HG02763 (cell line): ENCODE measurements around the gene MYO1D.
"Not testable (repeated sequence)": the region's sequence is repeated elsewhere in the genome, so short reads cannot be mapped to it uniquely, and the experiment has no call there.

Experiments
- ATAC-seq: cut with Tn5 transposase; IDR thresholded peaks from one replicate; pipeline ENCODE4 v1.9.1; 2021; ENCODE audit warnings: mild to moderate bottlenecking, moderate library complexity; ENCODE audit not compliant: unreplicated experiment

The MYO1D gene

DNA sequence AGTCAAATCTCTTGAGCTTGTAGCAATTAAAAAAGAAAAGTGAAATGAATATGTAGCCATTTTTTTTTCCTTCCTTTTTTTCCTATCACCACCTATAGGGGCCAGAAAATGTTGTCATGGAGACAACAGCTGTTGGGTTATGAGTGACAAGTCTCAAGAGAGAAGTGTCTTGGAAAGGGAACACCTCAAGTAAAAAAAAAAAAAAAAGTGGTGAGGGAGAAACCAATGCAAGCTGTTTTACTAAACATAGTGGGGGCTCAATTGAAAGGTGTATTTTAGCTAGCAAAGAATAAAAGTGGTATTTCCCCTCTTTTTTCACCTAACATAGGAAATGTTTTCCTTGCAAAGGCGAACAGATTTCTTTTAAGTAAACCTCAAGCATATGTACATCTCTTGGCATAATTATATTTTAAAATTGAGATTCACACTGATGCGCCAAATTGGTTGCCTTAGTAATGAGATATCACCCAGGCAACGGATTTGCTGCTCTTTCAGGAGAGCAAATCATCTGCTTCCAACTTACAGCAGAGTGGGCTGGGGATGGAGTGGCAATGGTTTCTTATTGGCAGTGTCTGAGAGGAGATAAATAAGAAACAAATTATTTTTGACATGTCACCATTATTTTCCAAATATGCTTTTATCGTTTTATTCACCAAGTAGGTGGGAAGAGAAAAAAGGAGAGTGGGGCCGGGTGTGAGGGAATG lies 183.6 kb downstream of the MYO1D start:
- ATAC-seq: no peak

- no peak for ATAC-seq
Measured at GRCh38 chr17:32692179-32692578, 184.7 kb downstream of the MYO1D start.

DNA sequence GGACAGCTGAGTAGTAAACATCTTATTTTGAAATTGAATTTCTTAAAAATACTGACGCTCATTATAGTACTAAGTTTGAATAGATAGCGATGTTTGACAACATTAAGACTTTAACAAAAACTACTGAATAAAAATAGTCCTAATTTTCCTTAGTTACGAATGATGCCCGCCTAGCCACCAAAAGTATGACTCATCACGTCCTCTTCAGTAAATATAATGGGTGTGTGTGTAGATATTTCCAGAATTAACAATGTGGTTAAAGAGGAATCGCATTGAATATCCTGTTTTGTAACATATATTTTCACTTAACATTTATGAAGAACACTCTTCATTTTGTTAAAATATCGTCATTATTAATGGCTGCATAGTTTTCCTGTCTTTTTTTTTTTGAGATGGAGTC lies 187.6 kb downstream of the MYO1D start:
- ATAC-seq: no peak

DNA sequence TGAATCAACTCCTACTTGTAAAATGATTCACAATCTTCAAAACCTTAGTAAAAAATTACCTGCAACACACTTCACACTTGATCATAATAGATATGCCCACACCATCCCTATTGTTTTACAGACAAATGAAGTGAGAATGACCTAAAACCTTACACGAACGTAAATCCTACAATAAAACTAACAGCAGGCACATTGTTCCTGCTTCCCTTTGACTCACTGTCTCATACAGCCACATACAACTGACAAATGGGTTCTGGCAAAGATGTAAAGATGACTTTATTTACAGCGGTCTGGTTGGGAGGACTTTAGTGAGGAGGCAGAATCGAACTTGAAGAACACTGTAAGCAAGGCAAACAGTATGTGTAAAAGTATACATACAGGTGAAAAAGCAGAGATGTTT lies 188.7 kb downstream of the MYO1D start:
- no peak for ATAC-seq

DNA sequence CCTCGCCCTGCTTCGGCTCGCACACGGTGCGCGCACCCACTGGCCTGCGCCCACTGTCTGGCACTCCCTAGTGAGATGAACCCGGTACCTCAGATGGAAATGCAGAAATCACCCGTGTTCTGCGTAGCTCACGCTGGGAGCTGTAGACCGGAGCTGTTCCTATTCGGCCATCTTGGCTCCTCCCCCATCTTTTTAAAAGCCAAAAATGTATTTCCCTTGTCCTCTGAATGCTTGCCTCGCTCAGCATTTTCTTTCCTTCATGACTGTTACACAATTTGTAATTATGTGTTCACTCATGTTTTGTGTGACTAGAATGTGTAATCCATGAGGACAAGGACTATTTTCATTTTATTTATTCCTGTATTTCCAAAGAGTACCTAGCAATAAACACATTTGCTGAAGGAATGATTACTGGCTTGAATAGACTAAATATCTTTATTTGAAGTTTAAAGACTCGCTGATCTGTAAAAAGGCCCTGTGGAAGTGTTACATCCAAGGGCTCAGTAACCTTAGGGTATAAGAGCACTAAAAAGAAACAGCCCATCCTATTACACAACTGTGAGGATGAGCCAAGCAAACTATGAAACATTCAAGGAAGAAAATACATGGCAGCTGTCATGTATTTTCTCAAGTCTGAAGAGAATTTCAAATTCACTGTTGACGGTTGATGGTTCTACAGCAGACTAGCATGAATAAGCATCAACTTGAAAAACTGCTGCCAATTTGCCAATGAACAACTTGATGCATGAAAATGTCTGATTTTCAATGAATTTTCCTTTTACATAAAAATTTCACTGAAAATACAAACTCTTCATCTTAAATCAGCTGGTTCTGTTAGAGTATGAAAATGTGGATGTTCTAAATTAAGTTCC lies 192.6 kb downstream of the MYO1D start:
- no peak for ATAC-seq

GRCh38 chr17:32673964-32674363 lies 203.0 kb downstream of the MYO1D start:
- ATAC-seq: no peak

- ATAC-seq: no peak
Measured at GRCh38 chr17:32672711-32673110, 204.2 kb downstream of the MYO1D start.

GRCh38 chr17:32671896-32672295 lies 205.0 kb downstream of the MYO1D start:
- ATAC-seq: no peak

GRCh38 chr17:32664936-32665583 lies 211.9 kb downstream of the MYO1D start:
- ATAC-seq: no peak

DNA sequence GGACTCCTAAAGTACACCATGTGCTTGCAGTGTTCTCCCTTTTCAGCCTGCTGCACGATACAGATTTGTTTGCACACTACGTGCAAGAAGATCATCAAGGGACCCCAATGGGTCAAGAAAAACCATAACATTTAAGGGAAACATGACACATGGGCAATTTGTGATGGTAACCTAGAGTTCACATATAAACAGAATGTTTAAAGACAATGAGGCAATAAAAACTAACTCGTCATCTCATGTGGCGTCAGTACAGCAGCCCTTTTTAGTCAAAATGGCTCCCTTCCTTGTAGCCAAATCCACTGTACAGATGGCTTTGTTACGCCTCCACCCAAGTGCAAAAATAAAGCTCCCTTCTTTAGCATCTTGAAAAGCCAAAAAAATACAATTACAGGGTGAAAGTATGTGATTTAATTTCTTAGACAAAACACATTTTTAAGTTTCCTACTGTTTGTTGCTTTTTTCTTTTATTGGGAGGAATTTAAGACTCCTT lies 216.4 kb downstream of the MYO1D start:
- ATAC-seq: no peak

GRCh38 chr17:32659419-32659842 lies 217.5 kb downstream of the MYO1D start:
- ATAC-seq: no peak

DNA sequence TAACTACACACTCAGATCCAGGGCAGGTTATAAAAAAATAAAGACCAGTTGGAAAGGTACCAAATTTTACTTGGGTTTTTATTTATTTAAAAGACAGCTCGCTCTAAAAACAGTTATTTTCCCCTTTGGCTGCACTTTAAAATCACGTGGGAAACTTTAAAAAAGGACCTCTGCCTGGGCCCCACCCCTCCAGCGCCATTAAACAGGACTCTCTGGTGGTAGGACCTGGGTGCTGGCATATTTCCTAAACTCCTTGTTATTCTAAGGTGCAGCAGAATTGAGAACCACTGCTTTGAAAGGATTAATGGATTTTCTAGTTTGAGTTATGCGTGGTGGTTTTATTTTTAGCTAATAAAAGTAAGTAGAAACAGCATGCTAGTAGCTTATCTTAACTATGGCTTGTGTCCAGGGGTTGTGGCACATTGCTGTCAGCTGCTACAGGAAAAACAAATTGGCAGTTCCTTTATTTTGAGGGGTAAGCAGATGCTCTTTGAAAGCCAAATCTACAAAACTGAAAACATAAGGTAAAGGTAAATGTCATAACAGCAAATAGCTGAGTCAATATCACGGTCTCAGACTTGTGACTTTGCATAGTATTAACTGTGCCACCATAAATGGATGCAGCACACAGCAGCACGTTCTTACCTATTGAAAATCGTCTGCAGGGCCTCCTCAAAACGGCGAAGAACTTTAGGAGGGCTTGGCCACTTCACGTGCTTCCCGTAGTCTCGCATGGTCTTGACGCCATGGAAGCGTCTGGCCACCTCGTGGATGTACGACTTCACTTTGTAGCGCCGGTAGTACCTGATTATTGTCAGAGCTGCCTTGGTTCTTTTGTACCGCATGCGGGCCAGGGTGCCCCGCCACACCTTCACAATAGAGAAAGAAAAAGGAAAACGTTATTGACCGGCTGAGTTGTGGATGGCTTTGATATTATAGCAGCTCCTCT lies 218.2 kb downstream of the MYO1D start:
- no peak for ATAC-seq

DNA sequence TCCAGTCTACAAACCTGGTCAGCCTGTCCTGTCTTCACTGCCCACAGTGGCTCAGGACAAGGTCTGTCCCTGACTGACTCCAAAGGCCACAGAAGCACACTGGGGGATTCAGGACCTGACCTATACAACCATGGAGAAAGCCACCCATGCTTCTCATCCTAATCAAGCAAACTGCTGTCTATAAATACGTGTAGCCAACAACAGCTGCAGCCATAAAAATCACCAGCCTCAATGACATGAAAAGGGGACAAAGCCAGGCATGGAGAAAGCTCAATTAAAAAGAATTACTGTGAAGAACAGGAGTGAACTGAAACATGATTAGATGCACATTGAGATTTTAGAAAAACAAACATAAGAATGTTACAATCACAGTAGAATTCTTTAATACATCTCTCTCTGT lies 220.0 kb downstream of the MYO1D start:
- no peak for ATAC-seq

GRCh38 chr17:32654324-32654723 lies 222.6 kb downstream of the MYO1D start:
- ATAC-seq: no peak

- no peak for ATAC-seq
Measured at GRCh38 chr17:32651084-32651483, 225.8 kb downstream of the MYO1D start.

GRCh38 chr17:32648450-32648849 lies 228.5 kb downstream of the MYO1D start:
- ATAC-seq: no peak

DNA sequence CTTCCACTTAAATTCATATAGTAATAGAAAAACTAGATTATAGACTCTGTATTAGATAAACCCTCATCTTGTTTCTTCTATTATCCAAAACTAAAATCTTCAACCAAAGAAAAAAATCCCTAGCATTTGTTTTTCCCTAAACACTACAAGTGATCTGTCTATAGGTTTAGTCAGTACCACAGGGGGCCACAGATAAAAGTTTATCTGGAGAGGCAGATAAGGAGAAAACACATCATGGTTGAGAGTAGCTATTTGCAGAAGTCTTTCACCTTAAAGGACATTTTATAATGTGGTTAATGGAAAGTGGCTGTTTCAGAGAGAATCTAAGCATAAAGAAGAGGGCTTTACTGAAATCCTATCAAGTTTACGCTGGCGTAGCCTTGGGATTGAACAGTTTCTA lies 230.0 kb downstream of the MYO1D start:
- no peak for ATAC-seq

DNA sequence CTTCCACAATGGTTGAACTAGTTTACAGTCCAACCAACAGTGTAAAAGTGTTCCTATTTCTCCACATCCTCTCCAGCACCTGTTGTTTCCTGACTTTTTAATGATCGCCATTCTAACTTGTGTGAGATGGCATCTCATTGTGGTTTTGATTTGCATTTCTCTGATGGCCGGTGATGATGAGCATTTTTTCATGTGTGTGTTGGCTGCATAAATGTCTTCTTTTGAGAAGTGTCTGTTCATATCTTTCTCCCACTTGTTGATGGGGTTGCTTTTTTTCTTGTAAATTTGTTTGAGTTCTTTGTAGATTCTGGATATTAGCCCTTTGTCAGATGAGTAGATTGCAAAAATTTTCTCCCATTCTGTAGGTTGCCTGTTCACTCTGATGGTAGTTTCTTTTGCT lies 235.4 kb downstream of the MYO1D start:
- ATAC-seq: not testable (repeated sequence)

GRCh38 chr17:32636598-32637218 lies 240.2 kb downstream of the MYO1D start:
- no peak for ATAC-seq

DNA sequence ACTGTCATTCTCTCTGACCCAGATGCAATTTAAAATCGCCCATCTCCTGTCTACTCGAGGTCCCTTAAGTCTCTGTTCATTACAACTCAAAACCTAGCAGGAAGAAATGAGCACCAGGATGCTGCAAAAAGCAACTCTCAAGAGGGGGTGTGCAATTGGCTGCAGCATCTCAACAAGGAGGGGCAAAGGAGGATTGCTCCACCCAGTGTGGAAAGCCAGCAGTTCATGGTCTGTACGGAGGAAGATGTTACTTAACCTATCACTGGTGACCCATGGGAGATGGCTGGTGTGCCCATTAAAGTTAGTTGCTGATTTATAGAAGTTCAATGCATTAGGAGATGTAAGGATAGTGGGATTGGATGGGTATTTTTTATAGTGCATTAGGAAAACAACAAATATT lies 242.8 kb downstream of the MYO1D start:
- no peak for ATAC-seq
